Spleen (tissue), 7 donors: Measurements from ENCODE around the gene LDLRAD4.

Experiments used
- POLR2A ChIP-seq, 3 donors: fragments of 450-650 bp; IDR thresholded peaks; one replicate each; pipeline ENCODE4 v1.5.1; 2017; ENCODE audit warnings: antibody characterized with exemption in 3 of 3, mild to moderate bottlenecking in 1 of 3
- POLR2AphosphoS5 ChIP-seq, 3 donors: sonication (generic); formaldehyde crosslinking; IDR thresholded peaks; one replicate each; pipeline ENCODE4 v1.5.1; 2017; ENCODE audit warnings: antibody characterized with exemption in 3 of 3
- TF ChIP-seq, protein P1 (sequence below), 11 experiments: fragments of 200-600 bp in 7 of 11; fragments of 450-650 bp in 4 of 11; sonication (generic) in 4 of 11; IDR thresholded peaks in 8 of 11; conservative IDR thresholded peaks in 3 of 11; 1 replicate in 7 of 11; 2 replicates in 4 of 11; pipeline versions ENCODE4 v1.4.0 to v1.8.0; 2016 to 2021; ENCODE audit warnings: antibody characterized with exemption in 11 of 11, inconsistent platforms in 4 of 11, mild to moderate bottlenecking in 1 of 11
- donor health status: DM: no; HTN: no; CAD: no; lungs with moderate emphysema.
- donor health status: DM: no; HTN: no; CAD: no.
- donor health status: DM: no; HTN: no; CAD: no.

GRCh38 chr18:13617826-13618515, 399.4 kb downstream of the LDLRAD4 start:
- TF ChIP-seq, protein P1, sequence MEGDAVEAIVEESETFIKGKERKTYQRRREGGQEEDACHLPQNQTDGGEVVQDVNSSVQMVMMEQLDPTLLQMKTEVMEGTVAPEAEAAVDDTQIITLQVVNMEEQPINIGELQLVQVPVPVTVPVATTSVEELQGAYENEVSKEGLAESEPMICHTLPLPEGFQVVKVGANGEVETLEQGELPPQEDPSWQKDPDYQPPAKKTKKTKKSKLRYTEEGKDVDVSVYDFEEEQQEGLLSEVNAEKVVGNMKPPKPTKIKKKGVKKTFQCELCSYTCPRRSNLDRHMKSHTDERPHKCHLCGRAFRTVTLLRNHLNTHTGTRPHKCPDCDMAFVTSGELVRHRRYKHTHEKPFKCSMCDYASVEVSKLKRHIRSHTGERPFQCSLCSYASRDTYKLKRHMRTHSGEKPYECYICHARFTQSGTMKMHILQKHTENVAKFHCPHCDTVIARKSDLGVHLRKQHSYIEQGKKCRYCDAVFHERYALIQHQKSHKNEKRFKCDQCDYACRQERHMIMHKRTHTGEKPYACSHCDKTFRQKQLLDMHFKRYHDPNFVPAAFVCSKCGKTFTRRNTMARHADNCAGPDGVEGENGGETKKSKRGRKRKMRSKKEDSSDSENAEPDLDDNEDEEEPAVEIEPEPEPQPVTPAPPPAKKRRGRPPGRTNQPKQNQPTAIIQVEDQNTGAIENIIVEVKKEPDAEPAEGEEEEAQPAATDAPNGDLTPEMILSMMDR (IDR thresholded peaks at IDR 0.05 in 8 of 11, conservative IDR thresholded peaks at IDR 0.05 in 3 of 11) = no peak
- TF ChIP-seq POLR2A (IDR thresholded peaks at IDR 0.05) (no peak), POLR2AphosphoS5 (IDR thresholded peaks at IDR 0.05) (no peak)
